Hepatocyte (in vitro differentiated cells): ENCODE data around the gene SPATA21. TPM values are rescaled to one million over a fixed set of nuclear protein-coding genes. Genes with fewer than 3 reads are reported as not detected.
"Not testable (repeated sequence)": the region's sequence is repeated elsewhere in the genome, so short reads cannot be mapped to it uniquely, and the experiment has no call there.

Experiments used
- DNase-seq: peaks from one replicate; pipeline ENCODE4 v3.0.0-alpha.2; 2016; ENCODE audit warnings: low spot score
- H2AFZ ChIP-seq: fragments of 200-600 bp; sonication (generic); 2 replicates; pipeline ENCODE4 v1.6.0; 2016; ENCODE audit warnings: antibody characterized with exemption, mild to moderate bottlenecking
- H3K27ac ChIP-seq: fragments of 200-600 bp; sonication (generic); 2 replicates; pipeline ENCODE4 v1.5.1; 2016; ENCODE audit warnings: mild to moderate bottlenecking
- H3K27me3 ChIP-seq: fragments of 200-600 bp; sonication (generic); 2 replicates; pipeline ENCODE4 v1.6.1; 2016
- H3K36me3 ChIP-seq: fragments of 200-600 bp; sonication (generic); replicated peaks from 2 replicates; pipeline ENCODE4 v1.5.1; 2016; ENCODE audit warnings: low read depth; ENCODE audit not compliant: insufficient read depth
- H3K4me1 ChIP-seq: fragments of 200-600 bp; sonication (generic); 2 replicates; pipeline ENCODE4 v1.5.1; 2016; ENCODE audit warnings: mild to moderate bottlenecking, moderate library complexity; ENCODE audit not compliant: insufficient read depth
- H3K4me2 ChIP-seq: fragments of 200-600 bp; sonication (generic); 2 replicates; pipeline ENCODE4 v1.6.0; 2016
- H3K4me3 ChIP-seq: fragments of 200-600 bp; sonication (generic); 2 replicates; pipeline ENCODE4 v1.5.1; 2016; ENCODE audit warnings: mild to moderate bottlenecking
- H3K79me2 ChIP-seq: fragments of 200-600 bp; sonication (generic); 2 replicates; pipeline ENCODE4 v1.6.0; 2017; ENCODE audit warnings: mild to moderate bottlenecking
- H3K9me2 ChIP-seq: fragments of 200-600 bp; sonication (generic); replicated peaks from 2 replicates; pipeline ENCODE4 v1.6.0; 2017; ENCODE audit warnings: mild to moderate bottlenecking; ENCODE audit not compliant: insufficient read depth
- H3K9me3 ChIP-seq: fragments of 200-600 bp; sonication (generic); 2 replicates; pipeline ENCODE4 v1.5.1; 2016; ENCODE audit warnings: low read depth, mild to moderate bottlenecking
- H4K20me1 ChIP-seq: fragments of 200-600 bp; sonication (generic); 2 replicates; pipeline ENCODE4 v1.6.0; 2016; ENCODE audit warnings: mild to moderate bottlenecking; ENCODE audit not compliant: insufficient read depth, poor library complexity, severe bottlenecking
- EZH2 ChIP-seq: fragments of 200-600 bp; sonication (generic); IDR thresholded peaks from 2 replicates; pipeline ENCODE4 v1.6.1; 2016; ENCODE audit warnings: antibody characterized with exemption, mild to moderate bottlenecking, borderline replicate concordance
- EZH2phosphoT487 ChIP-seq: fragments of 200-600 bp; sonication (generic); IDR thresholded peaks from one replicate; pipeline ENCODE4 v1.6.1; 2018; ENCODE audit warnings: antibody characterized with exemption, mild to moderate bottlenecking, low read depth, moderate library complexity; ENCODE audit not compliant: unreplicated experiment, severe bottlenecking
- WGBS: methylation state at CpG from one replicate; pipeline ENCODE4 v1.1.6; 2016; ENCODE audit warnings: low lambda C conversion rate; ENCODE audit errors: missing lambda C conversion rate; 5-methylcytosine and 5-hydroxymethylcytosine counted together
- polyA plus RNA-seq: library from polyadenylated mRNA; unstranded; fragments of >200 nt; fragmentation: Nextera tagmentation; extraction: Ambion mirVana; gene quantifications from 2 replicates; pipeline ENCODE4 v1.2.1, GENCODE V29; 2016
- total RNA-seq: library from RNA; depleted of rRNA; stranded (reverse); fragments of >200 nt; gene quantifications from 2 replicates; pipeline ENCODE4 v1.2.3, GENCODE V29; 2014
- TF ChIP-seq, protein P1 (sequence below): fragments of 200-600 bp; sonication (generic); IDR thresholded peaks from 2 replicates; pipeline ENCODE4 v1.5.1; 2016; ENCODE audit warnings: antibody characterized with exemption, mild to moderate bottlenecking; ENCODE audit not compliant: poor library complexity

SPATA21 gene
- total and polyA plus RNA-seq, 2 experiments from 2014 or later = 0.30 to 0.92 TPM

DNA sequence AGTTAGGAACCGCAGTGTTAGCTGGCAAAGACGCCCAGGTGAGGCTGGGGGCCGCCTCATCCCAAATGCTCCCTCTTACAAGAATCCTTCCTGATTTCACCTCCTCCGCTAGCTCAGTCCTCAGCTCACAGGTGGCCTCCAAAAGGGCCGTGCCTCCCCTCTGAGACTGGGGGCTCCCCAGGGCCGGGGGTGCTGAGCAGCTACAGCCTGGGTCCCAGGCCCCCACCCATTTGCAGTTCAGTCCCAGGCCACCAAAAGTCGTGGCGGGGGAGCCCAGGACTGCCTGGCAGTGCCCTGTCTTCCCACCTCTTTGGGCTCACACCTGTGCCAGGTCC is 47.2 kb upstream of the SPATA21 start:
- Histone ChIP-seq H4K20me1 (no peaks in the 10 kb centered on the region), H3K4me3 (no peak overlapping the region), H3K36me3 (no peaks in the 10 kb centered on the region), H3K79me2 (no peaks in the 10 kb centered on the region), H3K4me1 (no peaks in the 10 kb centered on the region), H3K9me3 (no peaks in the 10 kb centered on the region), H3K4me2 (no peak overlapping the region), H3K9me2 (no peaks in the 10 kb centered on the region), H3K27me3 (no peaks in the 10 kb centered on the region), H2AFZ (no peak overlapping the region), H3K27ac (no peak overlapping the region)
- 100% methylated on average over 8 of the region's 8 CpGs for WGBS
- TF ChIP-seq EZH2 (no peak), EZH2phosphoT487 (no peak)
- TF ChIP-seq, protein P1, sequence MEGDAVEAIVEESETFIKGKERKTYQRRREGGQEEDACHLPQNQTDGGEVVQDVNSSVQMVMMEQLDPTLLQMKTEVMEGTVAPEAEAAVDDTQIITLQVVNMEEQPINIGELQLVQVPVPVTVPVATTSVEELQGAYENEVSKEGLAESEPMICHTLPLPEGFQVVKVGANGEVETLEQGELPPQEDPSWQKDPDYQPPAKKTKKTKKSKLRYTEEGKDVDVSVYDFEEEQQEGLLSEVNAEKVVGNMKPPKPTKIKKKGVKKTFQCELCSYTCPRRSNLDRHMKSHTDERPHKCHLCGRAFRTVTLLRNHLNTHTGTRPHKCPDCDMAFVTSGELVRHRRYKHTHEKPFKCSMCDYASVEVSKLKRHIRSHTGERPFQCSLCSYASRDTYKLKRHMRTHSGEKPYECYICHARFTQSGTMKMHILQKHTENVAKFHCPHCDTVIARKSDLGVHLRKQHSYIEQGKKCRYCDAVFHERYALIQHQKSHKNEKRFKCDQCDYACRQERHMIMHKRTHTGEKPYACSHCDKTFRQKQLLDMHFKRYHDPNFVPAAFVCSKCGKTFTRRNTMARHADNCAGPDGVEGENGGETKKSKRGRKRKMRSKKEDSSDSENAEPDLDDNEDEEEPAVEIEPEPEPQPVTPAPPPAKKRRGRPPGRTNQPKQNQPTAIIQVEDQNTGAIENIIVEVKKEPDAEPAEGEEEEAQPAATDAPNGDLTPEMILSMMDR = no peak
- DNase-seq = no peak

GRCh38 chr1:16483639-16484500 is 46.6 kb upstream of the SPATA21 start:
- not testable (repeated sequence) for H2AFZ ChIP-seq, H3K9me2 ChIP-seq, H4K20me1 ChIP-seq, H3K4me1 ChIP-seq, H3K9me3 ChIP-seq, H3K27ac ChIP-seq, H3K27me3 ChIP-seq, H3K36me3 ChIP-seq, H3K4me2 ChIP-seq, H3K4me3 ChIP-seq, H3K79me2 ChIP-seq, DNase-seq
- WGBS = 96% methylated on average over 34 of the region's 45 CpGs

DNA sequence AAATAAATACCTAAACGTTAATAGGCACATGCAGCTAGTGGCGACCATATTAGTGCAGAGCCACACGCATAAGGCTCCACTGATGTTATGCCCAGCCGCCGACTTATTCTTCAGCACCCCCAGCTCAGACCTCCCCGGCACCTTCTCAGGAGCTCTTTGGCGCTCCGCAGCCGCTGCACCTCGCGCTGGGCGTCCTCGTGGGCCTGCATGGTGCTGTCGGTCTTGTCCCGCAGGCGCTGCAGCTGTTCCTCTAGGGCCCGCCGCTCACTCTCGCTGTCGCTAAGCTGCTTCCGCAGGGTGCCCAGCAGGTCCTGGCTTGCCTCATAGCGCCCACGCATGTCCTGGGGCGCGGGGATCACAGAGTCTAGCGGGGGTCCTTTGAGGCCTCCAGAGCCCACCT is 45.9 kb upstream of the SPATA21 start:
- H3K79me2 ChIP-seq, H3K27ac ChIP-seq, H3K36me3 ChIP-seq, H3K9me3 ChIP-seq, H2AFZ ChIP-seq, H3K4me1 ChIP-seq, H3K27me3 ChIP-seq, H4K20me1 ChIP-seq, H3K9me2 ChIP-seq, H3K4me3 ChIP-seq, DNase-seq, H3K4me2 ChIP-seq: not testable (repeated sequence)
- WGBS = 99% methylated on average over 25 of the region's 26 CpGs

GRCh38 chr1:16478091-16478490 is 40.9 kb upstream of the SPATA21 start:
- no peaks in the 10 kb centered on the region for H3K27me3 ChIP-seq
- H2AFZ ChIP-seq = no peak overlapping the region
- H3K79me2 ChIP-seq = no peaks in the 10 kb centered on the region
- no peak overlapping the region for H3K27ac ChIP-seq
- H3K4me2 ChIP-seq = no peak overlapping the region
- H3K9me2 ChIP-seq = no peaks in the 10 kb centered on the region
- TF ChIP-seq EZH2 (no peak), EZH2phosphoT487 (no peak)
- TF ChIP-seq, protein P1 = no peak
- H3K9me3 ChIP-seq = no peaks in the 10 kb centered on the region
- no peak overlapping the region for H3K4me3 ChIP-seq
- H3K36me3 ChIP-seq = no peaks in the 10 kb centered on the region
- no peaks in the 10 kb centered on the region for H4K20me1 ChIP-seq
- DNase-seq = no peak
- 95% methylated on average over 12 of the region's 12 CpGs for WGBS
- no peaks in the 10 kb centered on the region for H3K4me1 ChIP-seq

DNA sequence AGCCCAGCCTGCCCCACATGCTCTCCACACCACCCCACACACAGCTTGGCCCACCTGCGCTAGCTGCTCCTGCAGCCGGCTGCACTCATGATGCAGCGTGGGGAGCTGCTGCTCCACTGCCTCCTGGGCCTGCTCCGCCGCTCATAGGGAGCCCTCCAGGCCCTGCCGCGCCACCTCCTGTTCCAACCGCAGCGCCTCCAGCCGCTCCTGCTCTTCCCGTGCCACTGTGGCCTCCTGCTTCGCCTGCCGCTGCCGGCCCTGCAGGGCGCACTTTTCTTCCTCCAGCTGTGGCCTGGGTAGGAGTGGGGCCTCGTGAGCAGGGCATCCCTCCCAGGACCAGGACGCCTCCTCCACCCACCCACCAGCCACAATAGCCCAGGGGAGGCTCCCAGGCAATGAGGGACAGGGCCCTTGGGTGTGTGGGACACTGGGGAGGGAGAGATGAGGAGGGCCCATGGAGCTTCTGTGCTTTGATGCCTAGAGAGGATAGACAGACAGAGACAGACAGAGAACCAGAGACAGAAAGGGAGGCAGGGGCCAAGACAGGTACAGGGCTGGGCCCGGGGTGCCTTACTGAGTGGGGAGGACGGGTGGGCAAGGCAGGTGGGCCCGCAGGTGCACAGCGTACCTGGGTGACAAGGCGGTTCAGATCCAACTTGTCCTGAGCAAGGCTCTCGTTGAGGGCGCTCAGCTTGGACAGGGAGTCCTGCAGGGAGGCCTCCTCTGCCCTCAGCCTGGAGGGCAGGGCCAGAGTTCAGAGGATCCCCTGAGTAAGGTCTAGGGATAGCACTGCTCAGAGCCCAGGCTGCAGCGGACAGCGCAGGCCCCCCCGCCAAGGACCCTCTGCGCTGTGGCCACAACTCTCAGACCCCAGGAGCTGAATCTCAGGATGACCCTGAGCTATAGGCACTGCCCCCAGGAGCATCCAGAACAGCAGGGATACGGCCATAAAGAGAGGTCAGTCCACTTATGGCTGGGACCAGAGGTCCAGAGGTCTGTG is 38.8 kb upstream of the SPATA21 start:
- not testable (repeated sequence) for H3K27ac ChIP-seq, H3K9me3 ChIP-seq, H3K4me2 ChIP-seq, H2AFZ ChIP-seq, H3K4me1 ChIP-seq, H3K27me3 ChIP-seq, H3K79me2 ChIP-seq, H3K9me2 ChIP-seq, H3K4me3 ChIP-seq, DNase-seq, H3K36me3 ChIP-seq, H4K20me1 ChIP-seq
- 94% methylated on average over 28 of the region's 29 CpGs for WGBS

- not testable (repeated sequence) for H3K4me2 ChIP-seq, H3K27me3 ChIP-seq, H3K9me2 ChIP-seq, H3K4me3 ChIP-seq, H2AFZ ChIP-seq, H3K36me3 ChIP-seq, DNase-seq, H3K9me3 ChIP-seq, H4K20me1 ChIP-seq, H3K27ac ChIP-seq, H3K4me1 ChIP-seq, H3K79me2 ChIP-seq
- WGBS = 100% methylated on average over 2 of the region's 2 CpGs
These were observed 37.7 kb upstream of the SPATA21 start for GRCh38 chr1:16474891-16475290.
